Activated CD4-positive, alpha-beta T cell treated with anti-CD3 and anti-CD28 coated beads for 36 hours (primary cell): ENCODE data around the gene VSNL1. TPM values are rescaled to one million over a fixed set of nuclear protein-coding genes. Genes with fewer than 3 reads are reported as not detected.

Experiments used
- ATAC-seq: fragments of 200-7000 bp; cut with Tn5 transposase; one replicate; pipeline ENCODE4 v1.10.0; 2021; ENCODE audit warnings: mild to moderate bottlenecking, moderate library complexity
- CTCF ChIA-PET: fragments of 350-600 bp; sonication (Branson Sonifier 250); formaldehyde crosslinking; loops from one replicate; lab custom pipeline; 2021; ENCODE audit warnings: antibody characterized with exemption; lab: Charles Lee
- POLR2A ChIA-PET: fragments of 350-600 bp; sonication (Branson Sonifier 250); formaldehyde crosslinking; loops from one replicate; lab custom pipeline; 2021; ENCODE audit warnings: antibody characterized with exemption, inconsistent platforms; lab: Charles Lee
- DNase-seq: peaks from one replicate; pipeline ENCODE4 v3.0.0-alpha.2; 2020
- H3K27ac Mint-ChIP-seq: one replicate; pipeline ENCODE4 v1.8.0; 2021; ENCODE audit warnings: mixed read lengths
- H3K27me3 Mint-ChIP-seq: one replicate; pipeline ENCODE4 v1.8.0; 2021; ENCODE audit warnings: mixed read lengths
- H3K36me3 Mint-ChIP-seq: one replicate; pipeline ENCODE4 v1.8.0; 2021; ENCODE audit warnings: low read depth, mixed read lengths
- H3K4me1 Mint-ChIP-seq: one replicate; pipeline ENCODE4 v1.8.0; 2021; ENCODE audit warnings: mixed read lengths
- H3K4me3 Mint-ChIP-seq: one replicate; pipeline ENCODE4 v1.8.0; 2021; ENCODE audit warnings: mild to moderate bottlenecking, moderate library complexity, mixed read lengths
- H3K9me3 Mint-ChIP-seq: one replicate; pipeline ENCODE4 v1.8.0; 2021; ENCODE audit warnings: low read depth, mixed read lengths
- intact Hi-C, 2 experiments: fragments of 100-400 bp; cut with DNase I in 1 of 2; cut with micrococcal nuclease in 1 of 2; formaldehyde crosslinking; loops; one replicate each; pipeline versions ENCODE4 v1.14.2 to v1.15.1; 2022 to 2024; cut with DNase I, micrococcal nuclease
- total RNA-seq, 2 experiments: library from RNA; stranded (reverse); gene quantifications; one replicate each; pipeline ENCODE4 v1.2.3, GENCODE V29; 2021

Gene VSNL1
- total RNA-seq, 2 experiments from 2014 or later = not detected

DNA sequence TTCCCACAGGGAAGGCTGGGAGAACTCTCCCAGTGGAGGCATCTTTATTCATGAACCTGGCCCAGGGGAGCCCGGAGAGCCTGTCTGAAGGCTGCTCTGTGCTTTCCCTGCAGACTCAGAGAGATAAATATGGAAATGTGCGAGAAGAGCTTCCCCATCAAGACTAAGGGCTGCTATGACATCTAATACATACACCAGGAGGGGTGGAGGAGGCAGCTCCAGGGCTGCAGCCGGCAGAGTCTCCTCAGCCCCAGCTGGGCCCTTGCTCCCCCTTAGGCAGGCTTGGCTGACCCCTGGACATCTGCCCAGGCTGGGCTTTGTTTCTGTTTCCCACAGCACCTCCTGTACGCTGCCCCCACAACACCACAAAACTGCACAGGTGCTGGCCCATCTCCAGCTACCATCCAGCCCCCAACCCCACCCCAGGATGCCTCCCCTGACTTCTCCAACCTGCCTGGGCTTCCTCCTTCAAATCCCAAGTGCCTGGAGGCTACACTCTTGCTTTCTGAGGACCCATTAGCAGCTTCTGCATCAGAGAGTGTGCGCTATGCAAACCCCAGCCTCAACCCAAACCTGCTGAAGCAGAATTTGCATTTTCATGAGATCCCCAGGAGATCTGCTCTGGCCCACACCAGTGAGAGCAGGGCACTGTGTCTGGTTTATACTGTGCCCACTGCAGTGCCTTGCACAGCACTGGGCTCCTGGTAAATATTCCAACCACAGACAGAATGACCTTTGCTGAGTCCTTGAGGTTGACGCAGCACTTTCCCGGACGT is 96.8 kb downstream of the VSNL1 start:
- ATAC-seq = no peak
- ChIA-PET POLR2A (no interaction called here), CTCF (no interaction called here)
- Mint-ChIP-seq H3K27me3 (no peaks in the 10 kb centered on the region), H3K9me3 (no peaks in the 10 kb centered on the region), H3K4me3 (no peak overlapping the region), H3K36me3 (no peaks in the 10 kb centered on the region), H3K4me1 (peaks cover under 1% of the 10 kb centered on the region), H3K27ac (no peak overlapping the region)
- intact Hi-C loops = no loop called here
- DNase-seq = no peak

DNA sequence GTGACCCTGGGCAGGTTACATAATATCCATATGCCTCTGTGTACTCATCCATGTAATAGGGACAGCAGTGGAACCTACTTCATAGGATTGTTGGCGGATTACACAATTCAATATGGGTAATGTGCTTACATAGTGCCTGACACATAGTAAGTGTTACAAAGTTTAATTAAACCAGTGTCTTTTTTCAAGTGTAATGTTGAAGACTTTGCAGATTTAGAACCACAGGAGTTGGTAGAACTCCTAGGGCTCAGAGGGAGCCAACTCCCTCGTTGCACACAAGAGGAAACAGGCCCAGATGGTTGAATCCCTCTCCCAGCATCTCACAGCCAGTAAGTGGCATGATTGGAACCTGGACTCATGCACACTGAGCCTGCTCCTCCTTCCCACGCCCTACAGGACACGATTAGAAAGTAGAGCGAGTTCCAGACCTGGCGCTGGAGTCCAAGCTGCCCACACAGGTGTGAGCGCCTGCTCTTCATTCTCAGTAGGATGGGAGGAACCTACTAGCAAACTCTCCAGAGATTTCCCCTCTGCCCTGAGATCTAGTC is 97.8 kb downstream of the VSNL1 start:
- H3K36me3 Mint-ChIP-seq = no peaks in the 10 kb centered on the region
- DNase-seq (no peak), ATAC-seq (no peak)
- no peak overlapping the region for H3K4me3 Mint-ChIP-seq
- H3K4me1 Mint-ChIP-seq = peaks cover 8% of the 10 kb centered on the region
- CTCF ChIA-PET = no interaction called here
- no peaks in the 10 kb centered on the region for H3K27me3 Mint-ChIP-seq
- POLR2A ChIA-PET = no interaction called here
- no peak overlapping the region for H3K27ac Mint-ChIP-seq
- no peaks in the 10 kb centered on the region for H3K9me3 Mint-ChIP-seq
- intact Hi-C loops = no loop called here

DNA sequence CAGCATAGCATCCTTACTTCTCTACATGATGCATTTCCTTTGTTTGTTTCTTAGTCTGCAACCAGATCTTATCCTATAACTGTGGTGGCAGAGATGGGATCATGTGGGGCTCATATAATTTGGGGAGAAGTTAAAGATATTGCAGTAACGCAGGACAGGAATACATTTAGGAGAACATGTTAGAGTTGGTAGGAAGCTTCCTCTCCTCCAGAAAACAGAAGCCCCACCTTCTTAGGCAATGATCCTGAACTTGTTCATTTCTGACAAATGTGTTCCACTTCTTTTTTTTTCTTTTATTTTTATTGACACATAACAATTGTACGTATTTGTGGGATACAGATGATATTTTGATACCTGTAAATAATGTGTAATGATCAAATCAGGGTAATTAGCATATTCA is 99.9 kb downstream of the VSNL1 start:
- ChIA-PET POLR2A (interaction anchor here (0.5 kb wide), 1 partner anchor 413 kb away, joined by 3 read pairs; no protein-coding TSS in a partner anchor), CTCF (interaction anchor here (0.7 kb wide), 1 partner anchor 66 kb away, joined by 3 read pairs; no protein-coding TSS in a partner anchor)
- Mint-ChIP-seq H3K27me3 (no peaks in the 10 kb centered on the region), H3K36me3 (no peaks in the 10 kb centered on the region), H3K4me1 (peaks cover 11% of the 10 kb centered on the region), H3K9me3 (no peaks in the 10 kb centered on the region), H3K27ac (no peak overlapping the region), H3K4me3 (no peak overlapping the region)
- ATAC-seq (no peak), DNase-seq (no peak)
- intact Hi-C loops = no loop called here

DNA sequence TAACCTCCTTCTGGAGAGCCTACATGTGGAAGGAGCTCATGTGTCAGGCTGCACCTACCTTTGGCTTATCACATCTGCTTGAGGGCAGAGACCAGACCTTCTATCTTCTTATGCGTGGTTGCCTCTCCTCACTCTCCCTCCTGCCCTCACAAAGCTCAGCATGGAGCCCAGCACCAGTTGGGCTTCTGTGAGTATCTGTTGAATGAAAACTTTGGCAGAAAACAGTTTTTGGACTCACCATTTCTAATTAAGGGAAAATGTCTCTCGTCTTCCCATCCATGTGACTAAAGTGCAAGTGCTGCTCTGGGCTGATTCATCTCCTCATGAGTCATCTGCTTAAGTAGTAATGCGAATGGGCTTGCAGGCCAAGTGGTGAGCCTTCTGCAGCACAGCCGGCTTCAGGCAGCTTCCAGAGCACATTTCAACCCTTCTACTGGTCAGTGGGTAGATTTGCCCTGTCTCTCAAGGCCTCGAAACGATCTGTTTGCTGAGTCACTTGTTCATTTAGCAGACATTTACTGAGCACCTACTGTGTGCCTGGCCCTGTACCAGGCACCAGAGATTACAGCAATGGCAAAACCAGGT is 102.6 kb downstream of the VSNL1 start:
- ChIA-PET CTCF (interaction anchor here (1.0 to 6.2 kb wide), 2 partner anchors 15 to 28 kb away, joined by 3 to 111 read pairs; no protein-coding TSS in a partner anchor), POLR2A (interaction anchor here (0.6 kb wide), 1 partner anchor 64 kb away, joined by 3 read pairs; no protein-coding TSS in a partner anchor)
- peak; percentile 89 for ATAC-seq
- Mint-ChIP-seq H3K27me3 (no peaks in the 10 kb centered on the region), H3K4me3 (no peak overlapping the region), H3K27ac (peak overlapping the region; percentile 74), H3K9me3 (no peaks in the 10 kb centered on the region), H3K4me1 (peaks cover 19% of the 10 kb centered on the region), H3K36me3 (no peaks in the 10 kb centered on the region)
- DNase-seq = peak; percentile 62
- intact Hi-C loops = no loop called here

DNA sequence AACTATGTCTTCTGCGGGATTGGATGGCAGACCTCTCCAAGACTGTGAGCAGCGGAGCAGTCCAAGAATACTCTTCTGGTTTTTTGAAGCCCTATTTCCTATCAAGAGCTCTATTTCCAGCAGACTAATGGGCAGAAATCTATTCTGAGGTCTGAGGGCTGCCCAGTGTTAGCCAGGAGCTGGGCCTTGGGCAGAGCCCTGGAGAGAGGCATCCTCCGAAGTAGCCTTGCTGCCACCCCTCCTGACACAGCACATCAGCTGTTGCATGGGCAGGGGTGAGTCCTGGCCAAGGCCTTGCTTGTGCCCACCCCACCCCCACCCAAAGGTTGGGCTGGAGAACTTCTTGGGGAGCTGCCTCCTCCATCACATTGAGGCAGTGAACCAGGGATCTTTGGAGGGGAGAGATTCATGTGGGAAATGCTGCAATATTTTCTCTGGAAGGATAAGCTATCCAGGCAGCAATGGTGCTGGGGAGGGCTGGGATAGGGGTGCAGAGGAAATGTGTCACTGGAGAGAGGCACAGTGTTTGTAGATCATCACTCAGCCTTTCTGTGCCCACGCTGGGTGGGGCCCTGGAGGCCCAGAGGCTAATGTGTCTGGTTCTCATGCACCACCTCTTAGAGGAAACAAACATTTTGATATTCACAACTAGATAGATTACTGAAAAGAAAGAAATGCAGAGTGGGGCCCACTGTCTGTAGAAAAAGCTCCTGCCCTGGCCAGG is 104.7 kb downstream of the VSNL1 start:
- H3K9me3 Mint-ChIP-seq = no peaks in the 10 kb centered on the region
- CTCF ChIA-PET = interaction anchor here (0.7 to 6.2 kb wide), 12 partner anchors 10 to 534 kb away, joined by 3 to 111 read pairs (median 4); no protein-coding TSS in a partner anchor
- H3K27me3 Mint-ChIP-seq = no peaks in the 10 kb centered on the region
- ATAC-seq (no peak), DNase-seq (no peak)
- H3K36me3 Mint-ChIP-seq = no peaks in the 10 kb centered on the region
- peaks cover 19% of the 10 kb centered on the region for H3K4me1 Mint-ChIP-seq
- no peak overlapping the region for H3K4me3 Mint-ChIP-seq
- H3K27ac Mint-ChIP-seq = no peak overlapping the region
- intact Hi-C loops = no loop called here
- POLR2A ChIA-PET = no interaction called here

DNA sequence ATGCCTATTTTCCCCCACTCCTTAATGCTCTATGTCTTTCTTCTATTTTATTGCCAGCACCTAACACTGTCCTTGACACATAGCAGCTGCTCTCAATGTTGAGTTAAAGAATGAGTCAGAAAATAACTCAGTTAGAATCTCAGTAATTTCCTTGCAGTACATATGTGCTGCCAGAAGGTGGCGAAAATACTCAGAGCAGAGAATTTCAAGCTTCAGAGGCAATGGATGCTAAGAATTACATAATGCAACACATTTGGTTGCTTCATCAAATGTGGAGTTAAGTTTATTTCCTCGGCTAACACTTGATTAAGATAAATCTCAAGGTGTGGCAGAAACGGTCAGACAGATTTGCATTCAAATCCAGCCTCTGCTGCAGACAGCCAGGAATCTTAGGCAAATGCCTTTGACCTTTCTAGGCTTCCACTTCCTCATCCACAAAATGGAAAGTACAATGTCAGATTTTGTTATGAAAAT is 105.6 kb downstream of the VSNL1 start:
- no peaks in the 10 kb centered on the region for H3K36me3 Mint-ChIP-seq
- CTCF ChIA-PET = interaction anchor here (0.7 to 6.2 kb wide), 13 partner anchors 10 to 533 kb away, joined by 3 to 111 read pairs (median 5); no protein-coding TSS in a partner anchor
- no peaks in the 10 kb centered on the region for H3K9me3 Mint-ChIP-seq
- peaks cover 19% of the 10 kb centered on the region for H3K4me1 Mint-ChIP-seq
- H3K27ac Mint-ChIP-seq = no peak overlapping the region
- intact Hi-C loops = loop anchor here (1.0 kb wide), 1 partner anchor 25 kb away; no protein-coding TSS in a partner anchor
- H3K27me3 Mint-ChIP-seq = no peaks in the 10 kb centered on the region
- POLR2A ChIA-PET = no interaction called here
- DNase-seq = peak; percentile 67
- ATAC-seq = peak; percentile 84
- H3K4me3 Mint-ChIP-seq = no peak overlapping the region

DNA sequence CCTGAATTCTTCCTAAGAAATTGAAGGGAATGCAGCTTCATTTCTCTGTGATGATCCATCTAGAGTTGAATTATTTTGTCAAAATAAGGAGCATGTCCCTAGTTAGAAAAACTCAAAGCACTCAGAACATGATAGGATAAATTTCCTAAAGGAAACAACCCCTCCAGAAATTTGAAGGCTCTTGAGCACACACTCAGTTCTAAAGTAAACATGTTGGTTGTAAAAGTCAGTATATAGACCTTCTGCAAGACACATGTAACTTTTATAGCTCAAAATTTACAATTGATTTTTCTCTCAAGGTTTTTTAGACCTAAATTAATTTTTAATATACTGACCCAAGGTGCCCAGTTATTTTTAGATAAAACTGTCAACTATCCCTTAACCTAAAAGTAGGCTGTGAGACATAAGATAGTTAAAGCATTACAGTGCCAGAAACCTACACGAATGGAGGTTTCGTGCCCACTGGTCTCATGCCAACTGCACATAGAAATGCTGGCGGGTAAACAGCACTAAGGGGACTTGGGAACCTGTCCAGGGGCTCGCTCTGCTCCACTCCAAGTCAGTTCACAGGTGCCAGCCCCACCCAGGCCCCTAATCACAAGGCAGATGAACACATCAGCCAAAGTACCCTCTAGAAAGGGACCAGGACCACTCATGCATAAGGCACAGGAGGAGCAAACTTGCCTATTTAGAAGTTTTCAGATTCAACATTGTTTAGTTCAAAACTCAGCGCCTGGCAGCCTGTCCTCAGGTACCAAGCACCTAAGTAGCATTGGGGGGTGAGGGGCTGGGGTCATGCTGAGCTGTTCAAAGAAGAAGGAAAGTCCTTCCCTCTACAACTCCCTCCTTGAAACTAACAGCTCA is 106.6 kb downstream of the VSNL1 start:
- H3K36me3 Mint-ChIP-seq = no peaks in the 10 kb centered on the region
- H3K4me1 Mint-ChIP-seq = peaks cover 19% of the 10 kb centered on the region
- no peak overlapping the region for H3K27ac Mint-ChIP-seq
- no peaks in the 10 kb centered on the region for H3K27me3 Mint-ChIP-seq
- H3K9me3 Mint-ChIP-seq = no peaks in the 10 kb centered on the region
- POLR2A ChIA-PET = interaction anchor here (0.6 kb wide), 1 partner anchor 645 kb away, joined by 4 read pairs; no protein-coding TSS in a partner anchor
- no peak overlapping the region for H3K4me3 Mint-ChIP-seq
- ATAC-seq = no peak
- intact Hi-C loops = loop anchor here (1.0 kb wide), 1 partner anchor 24 kb away; no protein-coding TSS in a partner anchor
- DNase-seq = no peak
- CTCF ChIA-PET = interaction anchor here (1.4 to 6.2 kb wide), 6 partner anchors 9 to 39 kb away, joined by 5 to 111 read pairs (median 8); no protein-coding TSS in a partner anchor

DNA sequence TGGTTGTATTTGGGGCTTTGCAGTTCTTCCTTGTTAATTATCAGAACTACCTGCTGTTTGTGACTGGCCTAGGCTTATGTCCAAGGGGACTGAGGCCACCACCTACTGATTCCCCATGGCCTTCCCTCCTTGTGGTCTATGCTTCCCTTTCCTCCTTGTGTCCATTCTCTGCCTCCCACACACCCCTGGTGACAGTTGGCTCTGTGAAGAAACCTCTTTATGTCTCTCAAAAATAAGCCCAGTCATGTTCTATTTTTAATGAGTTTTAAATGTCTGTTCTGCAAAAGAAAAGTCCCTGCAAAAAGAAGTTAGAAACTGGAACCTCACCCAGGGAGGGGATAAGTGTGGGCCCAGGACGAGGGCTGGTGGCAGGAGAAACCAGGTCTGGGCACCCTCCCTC is 108.1 kb downstream of the VSNL1 start:
- Mint-ChIP-seq H3K4me1 (peaks cover 11% of the 10 kb centered on the region), H3K9me3 (no peaks in the 10 kb centered on the region), H3K27me3 (no peaks in the 10 kb centered on the region), H3K36me3 (no peaks in the 10 kb centered on the region), H3K4me3 (no peak overlapping the region), H3K27ac (no peak overlapping the region)
- DNase-seq (no peak), ATAC-seq (no peak)
- intact Hi-C loops = no loop called here
- ChIA-PET CTCF (interaction anchor here (0.5 to 6.2 kb wide), 2 partner anchors 22 to 91 kb away, joined by 3 to 111 read pairs; no protein-coding TSS in a partner anchor), POLR2A (no interaction called here)

DNA sequence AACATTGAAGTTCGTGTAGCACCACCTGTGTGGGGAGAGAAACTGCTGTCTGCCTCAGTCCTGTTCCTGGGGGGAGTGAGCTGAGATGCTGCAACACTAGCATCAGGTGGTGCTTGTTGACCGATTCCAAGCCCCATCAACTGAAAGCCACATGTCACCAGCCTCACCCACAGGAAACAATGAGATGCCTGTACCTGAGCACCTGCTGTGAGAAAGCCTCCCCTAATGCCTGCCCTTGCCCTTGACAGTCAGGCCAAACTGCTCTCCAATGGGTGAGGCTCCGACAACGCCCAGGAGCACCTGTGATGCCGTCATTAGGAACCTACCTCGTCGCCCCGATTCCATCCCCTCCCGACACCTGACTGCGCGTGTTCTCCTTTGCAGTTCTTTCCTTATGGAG is 108.5 kb downstream of the VSNL1 start:
- CTCF ChIA-PET = interaction anchor here (0.5 kb wide), 1 partner anchor 92 kb away, joined by 3 read pairs; no protein-coding TSS in a partner anchor
- intact Hi-C loops = no loop called here
- Mint-ChIP-seq H3K27me3 (no peaks in the 10 kb centered on the region), H3K4me3 (no peak overlapping the region), H3K9me3 (no peaks in the 10 kb centered on the region), H3K36me3 (no peaks in the 10 kb centered on the region), H3K4me1 (peaks cover 11% of the 10 kb centered on the region), H3K27ac (no peak overlapping the region)
- ATAC-seq (no peak), DNase-seq (no peak)
- POLR2A ChIA-PET = no interaction called here

DNA sequence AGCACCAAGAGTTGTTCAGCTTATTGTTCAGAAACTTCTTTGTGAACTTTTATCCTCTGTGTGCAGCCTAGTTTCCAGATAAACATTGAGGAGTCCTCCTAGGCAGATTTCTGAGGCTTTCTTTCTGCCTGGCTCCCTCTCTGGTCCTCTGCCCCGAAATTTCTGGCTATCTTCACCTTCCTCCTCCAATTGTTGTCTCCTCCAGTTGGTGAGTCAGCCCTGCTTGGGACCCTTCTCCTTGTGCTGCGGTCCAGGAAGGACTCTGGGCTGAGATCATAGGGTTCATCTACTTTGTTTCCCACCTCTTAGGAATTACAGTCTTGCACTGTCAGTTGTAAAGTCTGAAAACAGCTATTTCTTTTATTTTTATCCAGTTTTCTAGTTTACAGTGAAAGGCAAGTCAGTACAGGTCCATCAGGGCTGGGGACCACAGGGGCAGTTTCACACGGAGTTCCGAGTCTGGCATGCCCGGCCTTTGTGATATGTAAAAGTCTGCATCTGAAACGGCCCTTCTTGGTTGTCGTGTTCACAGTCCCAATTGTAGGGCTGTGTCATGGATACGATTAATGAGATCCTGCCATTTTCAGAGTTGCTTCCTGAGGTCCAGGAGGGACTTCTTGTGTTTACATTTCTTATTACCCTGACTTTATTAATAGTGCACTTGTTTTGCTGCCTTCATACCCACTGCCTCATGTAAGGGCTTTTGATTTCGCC is 112.3 kb downstream of the VSNL1 start:
- DNase-seq = no peak
- intact Hi-C loops = no loop called here
- Mint-ChIP-seq H3K9me3 (no peaks in the 10 kb centered on the region), H3K4me3 (no peak overlapping the region), H3K4me1 (peaks cover 2% of the 10 kb centered on the region), H3K27me3 (no peaks in the 10 kb centered on the region), H3K36me3 (peaks cover 2% of the 10 kb centered on the region), H3K27ac (no peak overlapping the region)
- ChIA-PET CTCF (interaction anchor here (0.6 to 1.5 kb wide), 2 partner anchors 15 to 177 kb away, joined by 3 read pairs; no protein-coding TSS in a partner anchor), POLR2A (no interaction called here)
- ATAC-seq = no peak
